DMS53 treated with DMSO at 0.1 percent for 48 hours (cell line): ENCODE results near the gene ACO2.
A peak's percentile ranks its signal among the peaks of the same experiment; 100 is the strongest.
"Not testable (repeated sequence)": the region's sequence is repeated elsewhere in the genome, so short reads cannot be mapped to it uniquely, and the experiment has no call there.

Source experiments
- DNase-seq: peaks from one replicate; lab custom pipeline; 2025; ENCODE audit not compliant: unreplicated experiment; lab: John Stamatoyannopoulos, UW

ACO2 gene

DNA sequence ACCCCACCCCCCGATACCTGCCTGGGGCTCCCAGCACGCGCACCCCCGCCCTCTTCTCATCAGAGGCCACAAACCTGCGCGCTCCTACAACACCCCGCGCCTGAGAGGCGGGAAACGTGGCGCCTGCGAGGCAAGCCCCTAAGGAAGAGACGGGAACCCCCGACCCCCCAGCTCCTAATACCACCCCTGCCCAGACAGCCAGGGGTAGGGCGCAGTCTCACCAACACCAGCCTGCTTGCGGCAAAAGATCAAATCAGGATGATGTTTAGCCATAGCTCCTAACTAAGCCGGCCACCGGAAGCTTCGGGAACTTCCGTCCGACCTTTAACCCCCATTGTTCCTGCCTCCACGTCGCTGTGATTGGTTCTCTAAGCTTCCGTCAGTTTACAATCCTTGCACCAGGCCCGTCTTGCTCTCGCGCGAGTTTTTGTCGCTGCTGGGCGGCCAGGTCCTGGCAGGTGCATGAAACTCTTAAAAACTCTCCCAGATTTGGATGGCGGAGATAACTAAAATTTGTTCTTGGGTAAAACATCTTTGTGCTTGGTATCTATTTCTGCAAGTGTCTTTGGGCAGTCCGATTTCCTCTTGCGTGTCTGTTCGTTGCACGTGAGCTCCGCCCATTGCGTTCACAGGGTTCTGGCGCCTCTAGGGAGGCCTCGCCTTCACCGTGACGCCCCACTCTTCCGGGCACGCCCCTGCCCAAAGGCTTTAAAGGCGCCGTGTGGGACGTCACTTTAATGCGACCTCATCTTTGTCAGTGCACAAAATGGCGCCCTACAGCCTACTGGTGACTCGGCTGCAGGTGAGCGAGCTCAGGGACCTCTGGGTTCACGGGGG lies at the start of gene ACO2, which contains the start of gene PHF5A:
Gene ACO2, plus strand, starts transcription at position 737 of the 837 bp plus-strand sequence. Its CDS starts 30 bp downstream, at position 767.
Gene PHF5A, minus strand, starts transcription at position 312 of the 837 bp plus-strand sequence. Its CDS starts 39 bp downstream, at position 273.
- peak; percentile 94 for DNase-seq

DNA sequence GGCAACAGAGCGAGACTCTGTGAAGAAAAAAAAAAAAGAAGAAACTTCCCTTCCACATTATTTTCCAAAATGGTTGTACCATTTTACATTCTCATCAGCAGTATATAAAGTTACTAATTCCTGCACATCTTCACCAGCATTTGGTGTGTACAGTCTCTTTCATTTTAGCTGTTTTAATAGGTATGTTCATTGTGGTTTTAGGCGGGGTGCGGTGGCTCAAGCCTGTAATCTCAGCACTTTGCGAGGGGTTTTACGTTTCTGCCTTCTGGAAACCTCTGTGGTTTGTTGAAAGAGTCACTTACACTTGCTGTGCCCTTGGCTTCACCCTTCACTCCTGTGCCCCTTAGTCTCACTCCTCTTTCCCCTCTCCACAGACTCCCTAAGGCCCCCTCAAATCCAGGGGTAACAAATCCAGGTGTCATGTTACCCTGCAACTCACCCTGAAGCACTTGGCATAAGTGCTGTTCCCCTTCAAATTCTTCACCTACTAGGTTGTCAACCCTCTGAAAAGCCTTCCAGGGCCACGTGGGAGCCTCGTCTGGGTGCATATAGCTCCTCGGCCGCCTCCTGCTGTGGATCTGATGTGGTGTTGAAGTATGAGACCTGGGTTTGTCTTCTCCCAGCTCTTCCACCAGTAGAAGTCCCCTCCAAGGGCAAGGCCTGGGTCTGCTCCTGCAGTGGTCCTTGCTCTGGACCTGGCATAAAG lies 43.1 kb upstream of the ACO2 start:
- no peak for DNase-seq

DNA sequence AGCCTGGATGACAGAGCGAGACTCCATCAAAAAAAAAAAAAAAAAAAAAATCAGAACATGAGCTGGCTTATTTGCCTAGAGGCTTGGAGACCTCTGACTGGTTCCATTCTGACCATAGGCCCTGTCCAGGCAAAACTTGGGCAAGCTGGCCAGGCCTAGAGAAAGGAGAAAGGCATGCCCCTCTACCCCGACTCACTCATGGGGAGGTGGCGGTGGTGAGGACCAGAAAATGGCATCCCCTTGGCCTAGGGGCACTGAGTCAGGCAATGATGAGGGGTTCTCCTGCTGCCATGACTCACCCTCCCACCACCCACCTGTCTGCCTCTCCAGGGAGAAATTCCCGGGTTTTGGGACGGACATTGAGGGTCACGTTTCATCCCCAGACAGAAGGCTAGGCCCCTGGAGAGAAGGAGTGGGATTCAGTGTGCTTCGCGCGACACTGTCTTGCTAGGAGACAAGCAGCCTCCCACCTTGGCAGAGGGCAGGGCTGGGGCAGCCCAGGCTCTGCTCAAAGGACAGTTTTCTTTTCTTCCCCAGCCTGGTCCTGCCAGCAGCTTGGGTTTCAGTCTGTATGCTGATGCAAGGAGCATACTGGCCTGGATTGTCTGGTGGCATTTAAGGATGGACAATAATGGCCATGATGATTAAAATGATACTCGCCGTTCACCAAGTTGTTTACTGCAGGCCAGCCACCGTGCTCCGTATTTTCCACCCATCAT lies 39.5 kb upstream of the ACO2 start:
- no peak for DNase-seq

DNA sequence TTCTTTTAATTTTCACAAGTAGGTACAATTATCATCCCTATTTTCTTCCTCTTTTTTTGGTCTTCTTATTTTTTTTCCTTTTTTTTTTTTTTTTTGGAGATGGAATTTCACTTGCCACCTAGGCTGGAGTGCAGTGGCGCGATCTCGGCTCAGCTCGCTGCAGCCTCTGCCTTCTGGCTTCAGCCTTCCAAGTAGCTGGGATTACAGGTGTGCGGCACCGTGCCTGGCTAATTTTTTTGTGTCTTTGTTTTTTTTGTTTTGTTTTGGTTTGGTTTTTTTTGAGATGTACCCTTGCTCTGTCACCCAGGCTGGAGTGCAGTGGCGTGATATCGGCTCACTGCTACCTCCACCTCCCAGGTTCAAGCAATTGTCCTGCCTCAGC lies 39.0 kb upstream of the ACO2 start:
- DNase-seq: no peak

DNA sequence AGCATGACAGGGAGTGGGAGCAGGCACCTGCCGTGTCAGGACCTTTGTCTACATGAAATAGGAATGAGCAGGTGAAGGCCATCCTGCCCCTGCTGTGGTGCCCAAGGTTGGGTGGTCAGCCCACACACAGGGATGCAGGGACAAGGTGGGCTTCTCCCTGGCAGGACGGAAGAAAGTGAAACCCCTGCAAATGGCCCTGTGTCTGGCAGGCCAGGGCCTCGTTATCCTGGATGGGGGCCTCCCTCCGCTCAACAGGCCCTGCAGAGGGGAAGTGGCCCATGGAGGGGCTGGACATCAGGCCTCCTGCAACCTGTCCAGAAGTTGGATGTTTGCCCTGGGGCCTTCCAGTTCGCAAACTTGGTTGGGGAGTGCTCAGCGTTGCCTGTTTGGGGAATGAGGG lies 37.3 kb upstream of the ACO2 start:
- no peak for DNase-seq

DNA sequence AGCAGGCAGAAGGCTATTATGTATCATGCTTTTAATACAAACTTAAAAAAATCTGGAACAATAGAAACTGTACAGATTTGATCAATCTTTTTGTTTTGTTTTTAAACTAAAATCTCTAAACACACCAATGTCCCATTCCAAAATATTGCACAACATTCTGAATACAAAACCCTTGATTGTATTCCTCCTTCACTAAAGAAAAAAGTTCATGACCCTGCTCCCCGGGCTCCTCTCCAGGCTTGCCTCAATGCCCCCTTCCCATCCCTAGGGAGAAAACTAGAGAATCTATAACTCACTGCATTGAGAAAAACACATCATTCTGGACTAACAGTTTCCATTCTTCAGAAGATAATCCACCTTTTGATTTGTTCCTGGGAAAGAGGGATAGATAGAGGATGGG lies 35.4 kb upstream of the ACO2 start:
- DNase-seq: not testable (repeated sequence)

DNA sequence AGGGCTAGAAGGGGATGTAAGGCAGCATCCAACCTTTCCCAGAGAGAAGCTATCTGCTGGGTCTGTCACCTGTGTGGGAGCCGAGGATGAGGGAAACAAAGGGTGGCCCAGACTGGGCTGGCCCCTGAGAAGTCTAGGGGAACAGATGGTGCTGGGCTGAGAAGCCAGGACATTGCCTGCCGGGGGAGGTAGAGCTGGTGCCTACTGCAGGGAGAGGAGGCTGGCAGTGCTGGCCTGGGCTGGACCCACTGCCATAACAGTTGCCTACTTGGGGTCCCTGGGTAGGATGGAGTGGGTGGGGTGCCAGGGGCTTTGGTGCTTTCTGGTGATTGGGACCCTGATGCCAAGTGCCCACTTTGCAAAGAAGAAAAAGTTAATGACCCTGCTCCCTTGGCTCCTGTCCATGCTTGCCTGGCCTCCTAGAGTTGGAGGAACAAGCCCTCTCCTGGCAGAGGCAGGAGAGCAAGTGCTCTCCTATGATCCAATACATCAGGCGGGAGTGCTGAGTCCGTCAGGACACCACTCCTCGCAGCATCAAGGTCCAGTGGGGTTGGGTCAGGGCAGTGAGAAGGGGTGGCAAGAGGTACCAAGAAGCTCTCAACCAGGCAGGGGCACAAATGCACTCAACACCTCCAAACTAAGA lies 34.4 kb upstream of the ACO2 start:
- not testable (repeated sequence) for DNase-seq

DNA sequence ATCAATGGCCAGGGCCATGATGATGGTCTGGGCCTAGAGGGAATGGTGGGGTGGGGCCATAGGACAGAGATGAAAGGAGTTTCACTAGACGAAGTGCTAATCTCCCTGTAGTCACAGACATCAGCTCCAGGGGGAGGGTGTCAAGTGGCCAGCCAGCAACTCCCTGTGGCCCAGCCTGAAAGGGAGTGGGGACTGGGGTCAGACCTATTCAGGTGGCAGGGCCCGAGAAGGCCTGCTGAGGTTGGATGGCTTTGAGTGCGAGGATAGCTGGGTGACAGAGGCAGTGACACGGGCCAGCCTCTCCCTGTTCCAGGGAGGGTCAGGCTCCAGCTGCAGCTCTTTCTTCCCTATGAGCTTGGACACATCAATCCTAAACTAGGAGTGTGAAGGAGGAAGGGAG lies 33.4 kb upstream of the ACO2 start:
- DNase-seq: no peak

DNA sequence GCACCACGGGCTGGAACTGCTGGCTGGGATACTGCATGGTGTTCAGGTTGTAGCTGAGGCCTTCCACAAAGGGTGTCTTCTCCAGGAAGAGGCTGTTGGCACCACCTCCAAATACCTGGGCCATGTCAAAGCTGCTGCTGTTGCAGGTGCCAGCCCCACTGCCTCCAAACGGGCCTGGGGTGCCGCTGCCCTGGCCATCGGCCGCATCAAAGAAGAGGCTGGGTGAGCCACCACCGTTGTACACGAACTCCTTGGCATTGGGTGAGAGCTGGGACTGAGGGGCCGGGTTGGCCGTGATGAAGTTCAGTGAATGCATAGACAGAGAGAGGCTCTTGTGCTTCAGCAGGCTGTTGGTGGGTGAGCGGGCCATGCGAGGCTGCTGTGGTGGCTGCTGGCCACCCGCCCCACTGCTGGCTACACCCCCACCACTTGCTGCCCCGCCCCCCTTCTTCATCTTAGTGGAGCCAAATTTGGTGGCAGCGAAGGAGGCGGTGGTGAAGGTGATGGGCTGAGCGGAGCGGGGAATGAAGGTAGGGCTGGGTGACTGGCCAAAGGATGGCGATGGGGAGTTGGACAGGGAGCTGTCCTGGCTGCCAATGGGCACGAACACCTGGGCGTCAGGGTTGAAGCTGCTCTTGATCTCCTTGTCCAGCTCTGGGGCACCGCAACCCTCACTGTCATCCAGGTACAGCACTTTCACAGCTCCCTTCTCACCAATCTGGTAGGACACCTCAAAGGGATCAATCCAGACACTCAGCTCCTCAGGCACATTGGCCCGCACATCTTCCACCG lies 32.4 kb upstream of the ACO2 start:
- DNase-seq: no peak

DNA sequence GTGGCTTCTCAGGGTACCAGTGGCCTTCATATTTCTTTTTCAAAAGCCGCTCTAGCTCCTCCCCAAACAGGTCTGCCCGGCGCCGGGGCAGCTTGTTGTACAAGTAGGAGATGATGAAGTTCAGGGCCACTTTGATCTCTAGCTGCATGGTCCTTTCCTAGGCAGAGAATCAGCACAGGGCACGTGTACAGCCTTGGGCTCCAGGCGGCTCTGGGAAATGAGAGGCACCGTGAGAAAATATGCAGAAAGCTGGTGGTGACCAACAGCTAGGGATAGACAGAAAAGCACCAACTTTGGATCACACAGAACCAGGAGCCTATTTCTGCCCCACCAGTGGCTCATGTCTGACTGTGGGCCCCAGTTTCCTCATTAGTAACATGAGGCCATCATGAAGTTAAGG lies 31.7 kb upstream of the ACO2 start:
- no peak for DNase-seq

DNA sequence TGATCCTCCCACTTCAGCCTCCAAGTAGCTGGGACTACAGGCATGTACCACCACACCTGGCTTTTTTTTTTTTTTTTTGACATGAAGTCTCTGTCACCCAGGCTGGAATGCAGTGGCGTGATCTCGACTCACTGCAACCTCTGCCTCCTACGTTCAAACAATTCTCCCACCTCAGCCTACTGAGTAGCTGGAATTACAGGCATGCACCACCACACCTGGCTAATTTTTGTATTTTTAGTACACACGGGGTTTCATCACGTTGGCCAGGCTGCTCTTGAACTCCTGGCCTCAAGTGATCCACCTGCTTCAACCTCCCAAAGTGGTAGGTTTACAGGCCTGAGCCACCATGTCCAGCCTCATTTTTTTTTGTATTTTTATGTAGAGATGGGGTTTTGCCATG lies 28.4 kb upstream of the ACO2 start:
- not testable (repeated sequence) for DNase-seq

DNA sequence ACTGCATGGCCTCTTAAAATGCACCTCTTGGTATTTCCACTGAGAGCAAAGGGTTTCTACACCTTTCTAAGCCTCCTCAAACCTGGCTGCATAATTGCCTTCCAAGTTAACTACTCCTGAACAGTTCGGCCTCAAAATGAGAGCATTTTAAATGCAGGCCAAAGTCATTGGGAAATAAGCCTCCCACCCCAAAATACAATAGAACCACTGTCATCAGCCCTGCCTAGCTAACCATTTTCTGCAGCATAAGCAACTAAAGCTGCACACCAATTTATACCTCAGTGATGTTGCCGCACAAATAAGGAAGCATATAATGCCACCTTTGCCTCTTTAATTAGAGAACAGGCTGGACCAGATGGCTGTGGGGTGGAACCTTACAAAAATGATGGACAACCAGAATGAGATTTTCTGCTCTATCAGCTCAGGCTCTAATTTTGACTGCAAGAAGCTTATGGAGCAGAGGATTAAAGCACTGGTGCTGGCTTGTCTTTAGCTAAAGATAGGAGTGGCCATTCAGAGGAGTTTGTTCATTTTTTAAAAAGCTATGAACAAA lies 26.6 kb upstream of the ACO2 start:
- no peak for DNase-seq

DNA sequence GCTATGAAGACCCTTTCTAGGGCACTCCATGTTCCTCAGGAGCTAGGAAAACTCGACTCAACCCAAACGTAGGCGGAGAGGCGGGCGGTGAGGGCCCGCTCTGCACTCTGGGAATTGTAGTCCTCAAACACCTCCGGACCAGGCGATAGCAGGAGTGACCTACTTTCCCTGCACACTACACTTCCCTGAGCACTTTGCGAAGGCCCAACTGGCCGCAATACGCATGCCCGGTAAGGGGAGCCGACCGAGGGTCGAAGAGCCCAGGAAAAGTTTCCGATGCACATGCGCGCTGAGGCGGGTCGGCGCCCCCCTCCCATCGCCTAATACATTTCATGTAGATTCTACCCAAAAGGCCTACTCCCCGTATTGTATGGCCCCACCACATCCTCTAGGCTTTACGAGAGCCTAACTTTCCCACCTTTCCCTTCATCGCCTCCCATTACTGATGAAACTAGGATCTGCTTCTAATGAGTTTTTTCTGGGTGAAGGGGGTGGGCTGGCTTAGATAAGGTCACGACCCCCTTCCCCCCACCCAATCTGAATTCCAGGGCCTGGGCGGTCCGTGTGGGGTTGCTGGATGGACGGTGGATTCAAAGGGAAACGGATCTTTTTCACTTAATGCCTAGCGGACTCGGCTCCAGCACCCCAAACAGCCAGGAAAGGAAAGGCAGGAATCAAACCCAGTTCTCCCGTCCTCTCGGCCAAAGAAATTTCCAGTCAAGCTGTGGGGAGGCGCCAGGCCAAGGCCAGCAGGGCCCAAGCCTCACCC lies 24.4 kb upstream of the ACO2 start:
- DNase-seq: peak; percentile 84

DNA sequence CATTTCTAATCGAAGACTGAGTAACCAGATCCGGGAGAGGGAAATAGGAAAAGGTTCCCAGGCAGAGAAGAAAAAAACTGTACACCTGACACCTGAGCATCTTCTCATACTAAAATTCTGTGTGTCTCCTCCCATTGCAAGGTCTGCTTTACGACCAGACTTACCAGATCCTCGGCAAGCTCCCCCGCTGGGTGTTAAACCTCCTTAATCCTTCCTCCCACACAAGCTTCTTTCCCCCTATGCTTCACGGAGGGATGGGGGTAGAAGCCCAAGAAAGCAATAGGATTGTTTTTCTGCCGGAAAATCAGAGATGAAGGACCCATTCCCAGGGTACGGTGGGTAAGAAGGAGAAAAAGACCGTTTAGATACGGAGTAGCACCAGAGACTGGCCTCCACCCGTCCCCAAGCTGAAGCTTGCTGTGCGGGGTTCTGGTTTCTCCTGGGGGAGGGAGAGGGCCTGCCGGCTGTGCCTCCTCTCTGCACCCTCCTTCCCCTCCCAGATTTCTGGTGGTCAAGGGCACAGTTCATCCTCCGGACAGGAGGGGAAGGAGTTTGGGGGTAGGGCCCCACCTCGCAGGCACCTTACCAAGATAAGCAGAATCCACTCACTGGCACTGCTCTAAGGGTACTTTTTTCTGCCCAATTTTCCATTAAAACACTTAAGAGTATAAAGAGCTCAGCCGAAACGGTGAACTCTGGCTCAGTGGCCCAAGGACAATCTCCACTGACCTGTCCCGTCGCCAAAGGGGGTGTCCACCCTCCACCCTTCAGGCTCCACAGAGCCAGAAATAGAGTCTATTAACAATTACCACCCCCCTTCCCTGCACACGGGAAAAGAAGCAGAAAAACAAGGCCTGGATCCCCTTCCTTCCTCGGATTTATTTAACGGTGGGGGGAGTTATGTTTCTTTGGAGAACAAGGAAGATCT lies 23.5 kb upstream of the ACO2 start:
- peak; percentile 30 for DNase-seq

DNA sequence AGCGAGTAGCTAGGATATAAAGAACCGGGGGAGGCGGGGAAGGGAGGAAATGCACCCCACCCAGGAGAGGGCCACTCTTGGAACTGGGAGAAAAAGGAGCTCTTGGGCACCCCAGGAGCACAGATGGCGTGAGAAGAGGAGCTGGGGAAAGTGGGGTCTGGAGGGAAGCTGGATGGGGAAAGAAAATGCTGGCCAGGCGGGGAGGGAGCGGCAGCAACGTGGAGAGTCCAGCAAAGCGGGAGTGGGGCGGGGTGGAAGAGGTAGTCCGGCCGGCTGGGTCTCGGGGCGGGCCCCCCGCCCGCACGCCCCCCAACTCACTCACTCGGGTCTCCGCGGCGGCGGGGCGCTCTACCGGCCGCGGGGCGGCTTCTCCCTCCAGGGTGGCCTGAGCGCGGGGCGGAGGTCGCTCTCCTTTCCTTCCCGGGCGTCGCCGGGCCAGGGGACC lies 22.8 kb upstream of the ACO2 start:
- DNase-seq: no peak

DNA sequence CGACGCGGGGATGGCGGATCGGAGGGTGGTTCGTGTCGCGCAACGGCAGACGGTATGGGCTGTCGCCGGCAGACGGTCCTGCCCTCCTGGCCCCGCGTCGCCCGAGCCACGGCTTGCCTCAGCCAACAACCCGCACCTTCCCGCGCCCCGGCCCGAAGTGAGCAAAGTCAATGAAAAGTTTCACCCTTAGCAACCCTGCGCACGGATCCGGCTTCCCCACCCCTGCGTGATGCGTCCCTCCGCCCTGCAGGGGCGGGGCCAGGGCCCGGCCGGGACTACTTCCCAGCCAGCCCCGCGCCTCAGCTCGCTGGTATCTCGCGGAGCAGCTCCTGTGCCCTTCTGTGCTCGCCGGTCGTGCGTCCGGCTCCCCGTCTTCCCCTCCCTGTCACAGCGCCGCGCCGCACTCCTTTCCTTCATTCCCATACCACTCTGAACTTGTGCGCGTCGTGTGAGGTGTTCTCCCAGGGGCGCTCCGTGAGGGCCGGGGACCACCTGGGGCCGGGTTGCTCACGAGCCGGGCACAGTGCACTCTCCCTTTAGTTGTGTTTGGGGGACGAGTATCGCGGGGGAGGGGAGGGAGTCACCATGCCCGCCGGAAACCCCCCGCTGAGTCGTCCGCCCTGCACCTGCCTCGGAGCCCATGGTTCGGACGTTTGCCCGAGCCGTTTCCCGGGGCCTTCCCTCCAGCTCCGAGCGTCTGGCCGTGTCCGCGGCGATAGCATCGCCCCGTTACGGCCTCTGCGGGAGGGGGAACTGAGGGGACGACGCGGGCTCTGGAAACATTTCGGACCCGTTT lies 22.1 kb upstream of the ACO2 start, which contains the start of gene TOB2:
Gene TOB2, minus strand, starts transcription at position 163 of the 796 bp plus-strand sequence. CDS start 9,456 bp downstream, outside the sequence.
- DNase-seq: peak; percentile 66
